ENCODE measurements around the gene MED20.

The MED20 gene

GRCh38 chr6:41858703-41859102 is 62.2 kb downstream of the MED20 start:
- no peak for DNase-seq (ENCODE audit: low read depth in 1 of 2, low spot score in 1 of 2)

Measured in activated T-helper 1 cell treated with anti-CD3 and anti-CD28 coated beads, Interleukin-2, amount 50 U/mL, for 16 hours (primary cell).